A375 (cell line): ENCODE data around the gene SLC12A8. TPM values are rescaled to one million over a fixed set of nuclear protein-coding genes. Genes with fewer than 3 reads are reported as not detected.

ENCODE experiments used
- small RNA-seq: library from RNA; depleted of rRNA; stranded (forward); fragments of <200 nt; gene quantifications from one replicate; pipeline ENCODE3, GENCODE V24; 2014
- total RNA-seq: library from RNA; depleted of rRNA; stranded (reverse); fragments of >200 nt; shearing (Covaris generic); gene quantifications from 2 replicates; pipeline ENCODE4 v1.2.3, GENCODE V29; 2014; rRNA removed

Gene SLC12A8
- 1.2 and 2.6 TPM in 2 replicates for total RNA-seq

GRCh38 chr3:125212509-125213363, at the start of gene SLC12A8:
Gene SLC12A8, minus strand, starts transcription at chr3:125212748. Its CDS starts 1,399 bp downstream, at chr3:125211349.

GRCh38 chr3:125055913-125056745, 156.4 kb downstream of the SLC12A8 start, which contains the start of gene HEG1:
Gene HEG1, minus strand, starts transcription at chr3:125055997. Its CDS starts 107 bp downstream, at chr3:125055890.

Small RNAs within 50 kb of the gene (small RNA-seq; reads per million reads assigned to genes)
- gene MIR5092: not detected
- gene RNA5SP137: not detected
- gene RNU6-230P: not detected

Other genes starting within 250 kb of the SLC12A8 start
- 14.3 and 15.9 TPM in 2 replicates for gene HEG1, start 156.8 kb downstream of the SLC12A8 start, total RNA-seq
- 17.2 and 21.3 TPM in 2 replicates for gene ZNF148, start 162.6 kb upstream of the SLC12A8 start, total RNA-seq